AG10803 (cell line): ENCODE results near the gene AQP1.
A peak's percentile ranks its signal among the peaks of the same experiment; 100 is the strongest.

Experiments
- DNase-seq: peaks from one replicate; pipeline ENCODE4 v3.0.0; 2010; ENCODE audit warnings: low read depth
- H3K4me3 ChIP-seq: 2 replicates; pipeline ENCODE4 v1.5.1; 2011; ENCODE audit warnings: mild to moderate bottlenecking, low read length, control low read depth
- TF ChIP-seq, protein P1 (sequence below): conservative IDR thresholded peaks from 2 replicates; pipeline ENCODE4 v1.5.1; 2011; ENCODE audit warnings: mild to moderate bottlenecking, low read length, control low read depth, inconsistent platforms

Gene AQP1

DNA sequence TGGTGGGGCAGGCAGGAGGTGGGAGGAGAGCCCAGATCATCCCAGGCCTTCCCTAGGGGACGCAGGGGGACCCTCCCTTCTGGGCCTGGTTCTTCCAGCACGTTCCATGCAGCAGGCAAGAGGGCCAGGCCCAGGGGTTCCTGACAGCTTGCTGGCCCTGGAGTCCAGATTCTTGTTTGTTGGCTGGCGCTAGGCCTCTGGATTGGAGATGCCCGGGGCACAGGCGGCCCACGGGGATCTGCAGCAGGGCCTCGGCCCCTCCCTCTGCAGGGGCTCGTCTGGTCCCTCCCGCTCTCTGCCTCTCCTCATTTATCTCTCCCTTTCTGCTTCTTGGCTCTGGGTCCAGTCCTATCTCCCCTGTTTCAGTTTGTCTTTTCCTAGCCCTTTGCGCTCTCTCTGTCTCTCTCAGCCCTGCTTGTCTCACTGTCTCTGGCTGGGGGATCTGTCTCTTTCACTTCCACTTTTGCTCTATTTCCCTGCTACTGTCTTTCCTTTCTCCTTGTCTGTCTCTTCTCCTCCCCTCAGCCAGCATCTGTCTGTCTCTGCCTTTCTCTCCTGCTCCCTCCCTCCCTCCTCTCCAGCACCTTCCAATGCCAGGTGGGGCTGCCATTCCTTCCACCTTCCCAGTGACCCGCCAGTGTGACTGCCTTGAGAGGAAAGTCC is 1.1 kb upstream of the AQP1 start:
- no peak for DNase-seq
- TF ChIP-seq, protein P1, sequence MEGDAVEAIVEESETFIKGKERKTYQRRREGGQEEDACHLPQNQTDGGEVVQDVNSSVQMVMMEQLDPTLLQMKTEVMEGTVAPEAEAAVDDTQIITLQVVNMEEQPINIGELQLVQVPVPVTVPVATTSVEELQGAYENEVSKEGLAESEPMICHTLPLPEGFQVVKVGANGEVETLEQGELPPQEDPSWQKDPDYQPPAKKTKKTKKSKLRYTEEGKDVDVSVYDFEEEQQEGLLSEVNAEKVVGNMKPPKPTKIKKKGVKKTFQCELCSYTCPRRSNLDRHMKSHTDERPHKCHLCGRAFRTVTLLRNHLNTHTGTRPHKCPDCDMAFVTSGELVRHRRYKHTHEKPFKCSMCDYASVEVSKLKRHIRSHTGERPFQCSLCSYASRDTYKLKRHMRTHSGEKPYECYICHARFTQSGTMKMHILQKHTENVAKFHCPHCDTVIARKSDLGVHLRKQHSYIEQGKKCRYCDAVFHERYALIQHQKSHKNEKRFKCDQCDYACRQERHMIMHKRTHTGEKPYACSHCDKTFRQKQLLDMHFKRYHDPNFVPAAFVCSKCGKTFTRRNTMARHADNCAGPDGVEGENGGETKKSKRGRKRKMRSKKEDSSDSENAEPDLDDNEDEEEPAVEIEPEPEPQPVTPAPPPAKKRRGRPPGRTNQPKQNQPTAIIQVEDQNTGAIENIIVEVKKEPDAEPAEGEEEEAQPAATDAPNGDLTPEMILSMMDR = no peak
- H3K4me3 ChIP-seq = no peak overlapping the region

DNA sequence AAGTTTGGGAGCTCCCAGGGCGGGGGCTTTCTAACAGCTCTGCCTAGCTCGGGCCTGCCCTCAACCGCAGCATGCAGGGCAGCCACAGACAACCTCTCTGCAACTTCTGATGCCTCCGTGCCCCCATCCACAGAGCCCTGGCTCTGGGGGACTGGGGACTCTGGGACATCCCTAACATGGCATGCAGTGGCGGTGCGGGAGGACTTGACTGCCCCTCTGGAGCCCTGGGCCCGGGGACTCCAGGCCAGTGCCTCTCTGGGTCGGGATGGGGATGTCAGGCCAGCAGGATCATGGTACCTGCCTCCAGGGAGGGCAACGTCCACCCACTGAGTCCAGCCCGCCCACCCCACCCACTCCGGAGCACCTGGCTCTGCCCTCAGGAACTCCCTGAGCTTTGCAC is 520 bp upstream of the AQP1 start:
- TF ChIP-seq, protein P1 = no peak
- H3K4me3 ChIP-seq = no peak overlapping the region
- no peak for DNase-seq

DNA sequence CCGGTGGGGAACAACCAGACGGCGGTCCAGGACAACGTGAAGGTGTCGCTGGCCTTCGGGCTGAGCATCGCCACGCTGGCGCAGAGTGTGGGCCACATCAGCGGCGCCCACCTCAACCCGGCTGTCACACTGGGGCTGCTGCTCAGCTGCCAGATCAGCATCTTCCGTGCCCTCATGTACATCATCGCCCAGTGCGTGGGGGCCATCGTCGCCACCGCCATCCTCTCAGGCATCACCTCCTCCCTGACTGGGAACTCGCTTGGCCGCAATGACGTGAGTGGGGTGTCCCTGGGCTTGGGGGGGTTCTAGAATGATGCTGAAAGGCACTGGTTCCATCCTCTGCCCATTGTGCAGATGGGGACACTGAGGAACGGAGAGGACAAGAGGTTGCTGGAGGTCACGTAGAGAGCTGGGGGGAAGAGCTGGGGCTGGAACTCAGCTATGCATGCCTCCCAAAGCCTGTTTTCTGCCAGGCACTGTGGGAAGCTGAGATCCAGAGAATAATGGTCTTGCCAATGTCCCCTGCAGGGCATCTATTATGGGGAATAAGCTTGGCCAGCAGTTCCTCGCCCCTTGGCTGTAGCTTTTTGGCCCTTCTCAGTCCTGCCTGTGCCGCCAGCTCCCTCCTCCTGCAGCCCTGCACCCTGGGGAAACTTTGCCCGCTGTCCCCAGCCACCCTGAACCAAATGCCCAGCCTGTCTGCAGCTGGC is 523 bp downstream of the AQP1 start:
- DNase-seq = no peak
- peak overlapping the region; percentile 39 for H3K4me3 ChIP-seq
- TF ChIP-seq, protein P1 = no peak

DNA sequence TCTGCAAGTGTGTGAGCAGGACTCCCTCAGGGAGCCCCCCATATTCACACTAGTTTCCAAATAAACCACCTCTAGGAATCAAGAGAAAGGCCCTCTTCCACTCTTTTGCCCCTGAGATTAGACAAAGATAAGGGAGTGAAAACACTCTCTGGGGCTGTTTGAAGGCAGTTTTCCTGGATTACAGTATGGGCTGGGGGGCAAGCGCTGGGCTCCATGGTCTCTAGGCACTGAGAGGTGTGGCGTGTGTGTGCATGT is 1.0 kb downstream of the AQP1 start:
- TF ChIP-seq, protein P1 = no peak
- peak overlapping the region; percentile 39 for H3K4me3 ChIP-seq
- DNase-seq = no peak

DNA sequence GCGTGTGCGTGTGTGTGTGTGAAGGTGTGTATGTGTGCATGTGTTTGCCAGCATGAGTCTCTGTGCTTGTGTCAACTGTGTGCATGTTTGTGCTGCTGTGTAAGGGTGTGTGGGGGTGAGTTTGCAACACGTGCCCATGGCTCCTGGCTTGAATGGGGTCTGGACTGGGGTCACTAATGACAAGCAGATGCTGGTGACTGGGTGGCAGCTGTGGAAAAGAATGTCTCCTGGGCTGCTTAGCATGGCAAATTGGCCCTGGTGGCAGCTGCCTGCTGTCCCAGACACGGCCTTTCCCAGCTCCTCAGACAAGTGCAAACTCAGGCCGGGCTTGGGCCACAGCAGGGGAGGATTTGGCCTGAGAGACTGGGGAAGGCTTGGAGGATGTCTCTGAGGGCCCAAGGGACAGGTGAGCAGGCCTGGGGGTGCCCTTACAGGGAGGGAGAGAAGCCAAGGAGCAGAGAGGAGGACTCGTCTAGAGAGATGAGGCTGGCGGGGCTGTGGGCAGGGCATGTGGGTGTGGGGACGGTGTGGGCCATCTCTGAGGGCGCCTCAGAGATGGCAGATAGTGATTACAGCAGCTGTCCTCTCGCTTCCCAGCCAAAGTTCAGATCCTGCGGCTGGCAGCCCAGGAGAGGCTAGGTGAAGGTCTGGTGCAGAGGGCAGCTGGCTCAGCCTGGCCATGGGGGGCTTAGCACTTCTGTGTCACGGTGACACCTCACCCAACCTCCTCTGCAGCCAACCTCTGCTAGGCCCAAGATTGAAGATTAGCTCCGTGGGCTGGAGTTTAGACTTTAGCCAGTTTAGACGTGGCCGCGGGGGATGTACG is 1.5 kb downstream of the AQP1 start:
- H3K4me3 ChIP-seq = peak overlapping the region; percentile 39
- TF ChIP-seq, protein P1 = no peak
- peak; percentile 36 for DNase-seq

DNA sequence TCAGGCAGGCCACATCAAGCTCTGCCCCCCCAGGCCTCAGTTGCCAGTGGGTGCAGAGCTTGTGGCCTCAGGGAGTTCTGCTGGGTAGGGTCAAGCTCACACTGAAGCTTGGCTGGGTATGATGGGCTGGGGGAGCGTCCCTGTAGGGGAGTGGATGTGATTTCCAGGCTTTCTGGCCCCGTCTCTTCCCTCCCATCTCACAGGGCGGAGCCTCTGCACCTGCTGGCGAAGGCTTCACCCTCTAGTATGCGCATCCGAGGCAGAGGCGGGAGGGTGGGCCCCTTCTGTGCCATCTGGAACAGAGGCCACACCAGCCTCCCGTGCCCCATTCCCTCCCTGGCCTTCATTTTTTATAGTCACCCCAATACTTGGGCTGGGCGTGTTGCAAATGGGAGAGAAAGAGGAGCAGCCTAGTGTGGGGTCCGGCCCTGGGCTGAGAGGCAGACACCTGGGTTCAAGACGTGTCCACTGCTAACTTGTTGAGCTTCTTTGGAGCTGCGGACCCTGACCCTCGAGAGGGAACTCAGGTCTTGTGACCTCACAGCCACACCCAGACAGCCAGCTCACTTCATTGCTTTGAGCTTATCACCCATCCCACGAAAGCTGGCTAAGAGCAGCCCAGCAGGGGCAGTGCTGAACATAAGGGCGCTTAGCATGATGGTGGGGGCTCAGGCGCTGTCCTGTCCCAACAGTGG is 2.3 kb downstream of the AQP1 start:
- TF ChIP-seq, protein P1 = no peak
- no peak overlapping the region for H3K4me3 ChIP-seq
- DNase-seq = no peak
